Spleen (tissue), 11 donors: ENCODE results near the gene APOBEC3A. TPM values are rescaled to one million over a fixed set of nuclear protein-coding genes. Genes with fewer than 3 reads are reported as not detected.
"Not testable (repeated sequence)": the region's sequence is repeated elsewhere in the genome, so short reads cannot be mapped to it uniquely, and the experiment has no call there.

Source experiments
- DNase-seq: peaks from one replicate; pipeline ENCODE4 v3.0.0-alpha.2; 2020
- H3K27ac ChIP-seq, 8 donors: fragments of 200-600 bp; sonication (generic) in 7 of 8; 1 replicate in 4 of 8; 2 replicates in 4 of 8; pipeline versions ENCODE4 v1.5.0 to v1.8.0; 2016 to 2021; ENCODE audit warnings: inconsistent platforms in 4 of 8, mild to moderate bottlenecking in 4 of 8, moderate library complexity in 1 of 8
- H3K27me3 ChIP-seq, 7 donors: fragments of 200-600 bp; sonication (generic) in 6 of 7; replicated peaks in 1 of 7; 1 replicate in 4 of 7; 2 replicates in 3 of 7; pipeline versions ENCODE4 v1.5.0 to v1.8.0; 2016 to 2021; ENCODE audit warnings: inconsistent platforms in 3 of 7, mild to moderate bottlenecking in 1 of 7
- H3K36me3 ChIP-seq, 6 donors: fragments of 200-600 bp; sonication (generic) in 5 of 6; 1 replicate in 4 of 6; 2 replicates in 2 of 6; pipeline versions ENCODE4 v1.5.0 to v1.8.0; 2016 to 2021; ENCODE audit warnings: inconsistent platforms in 2 of 6
- H3K4me1 ChIP-seq, 6 donors: fragments of 200-600 bp; sonication (generic) in 5 of 6; 1 replicate in 3 of 6; 2 replicates in 3 of 6; pipeline versions ENCODE4 v1.5.0 to v1.8.0; 2016 to 2021; ENCODE audit warnings: inconsistent platforms in 3 of 6
- H3K4me3 ChIP-seq, 8 donors: fragments of 200-600 bp; sonication (generic) in 7 of 8; 1 replicate in 4 of 8; 2 replicates in 4 of 8; pipeline versions ENCODE4 v1.5.0 to v1.8.0; 2016 to 2021; ENCODE audit warnings: inconsistent platforms in 4 of 8, mild to moderate bottlenecking in 4 of 8, moderate library complexity in 2 of 8
- H3K9me3 ChIP-seq, 8 donors: fragments of 200-600 bp; sonication (generic) in 7 of 8; 1 replicate in 4 of 8; 2 replicates in 4 of 8; pipeline versions ENCODE4 v1.5.0 to v1.8.0; 2016 to 2021; ENCODE audit warnings: inconsistent platforms in 4 of 8
- POLR2A ChIP-seq, 3 donors: fragments of 450-650 bp; IDR thresholded peaks; one replicate each; pipeline ENCODE4 v1.5.1; 2017; ENCODE audit warnings: antibody characterized with exemption in 3 of 3, mild to moderate bottlenecking in 1 of 3
- POLR2AphosphoS5 ChIP-seq, 3 donors: sonication (generic); formaldehyde crosslinking; IDR thresholded peaks; one replicate each; pipeline ENCODE4 v1.5.1; 2017; ENCODE audit warnings: antibody characterized with exemption in 3 of 3
- WGBS, 5 donors: extraction: QIAGEN DNeasy Blood & Tissue Kit in 3 of 5; methylation state at CpG; one replicate each; pipeline versions ENCODE4 v1.1.5 to v1.1.7; 2013 to 2018; 5-methylcytosine and 5-hydroxymethylcytosine counted together
- intact Hi-C: fragments of 100-400 bp; cut with DNase I; formaldehyde crosslinking; loops from one replicate; pipeline ENCODE4 v1.15.0; 2023; ENCODE audit warnings: low total_unique reads
- polyA plus RNA-seq, 3 donors: library from polyadenylated mRNA; stranded (reverse); fragments of 200-250 nt; gene quantifications; one replicate each; pipeline ENCODE4 v1.2.1, GENCODE V29; 2013
- total RNA-seq, 7 donors: library from RNA; depleted of rRNA in 3 of 7; stranded (reverse); fragments of >200 nt in 3 of 7; fragmentation: NEBNext Ultra II Directional in 4 of 7; extraction: Animal tissue kit (Norgen Biotek cat#: 25700) in 4 of 7; gene quantifications; one replicate each; pipeline versions ENCODE4 v1.1.0 to v1.2.1, GENCODE V29; 2016 to 2021
- TF ChIP-seq, protein P1 (sequence below), 11 experiments: fragments of 200-600 bp in 7 of 11; fragments of 450-650 bp in 4 of 11; sonication (generic) in 4 of 11; IDR thresholded peaks in 8 of 11; conservative IDR thresholded peaks in 3 of 11; 1 replicate in 7 of 11; 2 replicates in 4 of 11; pipeline versions ENCODE4 v1.4.0 to v1.8.0; 2016 to 2021; ENCODE audit warnings: antibody characterized with exemption in 11 of 11, inconsistent platforms in 4 of 11, mild to moderate bottlenecking in 1 of 11
- donor health status: healthy with polysubstance abuse.
- donor health status: DM: no; HTN: no; CAD: no; lungs with moderate emphysema.
- donor health status: DM: no; HTN: no; CAD: no.
- donor health status: Bipolar disorder and iron deficiency.
- donor health status: healthy.
- donor health status: DM: no; HTN: no; CAD: no.
- donor health status: DM: yes; HTN: yes; CAD: no.

APOBEC3A gene
- total and polyA plus RNA-seq, 10 donors, result 1.2 to 163 (median 46.1) TPM

DNA sequence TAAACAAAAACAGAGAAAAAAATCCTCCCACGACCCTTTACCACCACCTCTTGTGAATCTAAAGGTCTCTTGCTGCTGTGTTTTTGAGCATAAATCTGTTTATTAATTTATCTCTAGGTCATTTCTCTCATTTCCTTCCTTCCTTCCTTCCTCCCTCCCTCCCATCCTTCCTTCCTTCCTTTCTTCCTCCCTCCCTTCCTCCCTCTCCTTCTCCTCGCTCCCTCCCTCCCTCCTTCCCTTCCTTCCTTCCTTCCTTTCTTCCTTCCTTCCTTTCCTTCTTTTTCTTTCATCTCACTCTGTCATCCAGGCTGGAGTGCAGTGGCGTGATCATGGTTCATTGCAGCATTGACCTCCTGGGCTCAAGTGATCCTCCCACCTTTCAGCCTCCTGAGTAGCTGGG is 13.5 kb upstream of the APOBEC3A start:
- WGBS, 5 donors, result 51 to 65% (median 56%) methylated on average over 3 of the region's 3 CpGs
- Histone ChIP-seq H3K9me3 (no peaks in the 10 kb centered on the region), H3K4me1 (peaks cover 4 to 58% (median 35%) of the 10 kb centered on the region in 6 donors), H3K27me3 (peaks cover 0 to 13% (median 0%) of the 10 kb centered on the region in 7 donors), H3K36me3 (no peaks in the 10 kb centered on the region), H3K27ac (peak overlapping the region in 6 of 8 donors; percentile 56 to 88 (median 80)), H3K4me3 (peak overlapping the region in 1 of 8 donors; percentile 58)
- intact Hi-C loops, result no loop called here
- TF ChIP-seq POLR2AphosphoS5 (IDR thresholded peaks at IDR 0.05), result no peak
- TF ChIP-seq, protein P1, sequence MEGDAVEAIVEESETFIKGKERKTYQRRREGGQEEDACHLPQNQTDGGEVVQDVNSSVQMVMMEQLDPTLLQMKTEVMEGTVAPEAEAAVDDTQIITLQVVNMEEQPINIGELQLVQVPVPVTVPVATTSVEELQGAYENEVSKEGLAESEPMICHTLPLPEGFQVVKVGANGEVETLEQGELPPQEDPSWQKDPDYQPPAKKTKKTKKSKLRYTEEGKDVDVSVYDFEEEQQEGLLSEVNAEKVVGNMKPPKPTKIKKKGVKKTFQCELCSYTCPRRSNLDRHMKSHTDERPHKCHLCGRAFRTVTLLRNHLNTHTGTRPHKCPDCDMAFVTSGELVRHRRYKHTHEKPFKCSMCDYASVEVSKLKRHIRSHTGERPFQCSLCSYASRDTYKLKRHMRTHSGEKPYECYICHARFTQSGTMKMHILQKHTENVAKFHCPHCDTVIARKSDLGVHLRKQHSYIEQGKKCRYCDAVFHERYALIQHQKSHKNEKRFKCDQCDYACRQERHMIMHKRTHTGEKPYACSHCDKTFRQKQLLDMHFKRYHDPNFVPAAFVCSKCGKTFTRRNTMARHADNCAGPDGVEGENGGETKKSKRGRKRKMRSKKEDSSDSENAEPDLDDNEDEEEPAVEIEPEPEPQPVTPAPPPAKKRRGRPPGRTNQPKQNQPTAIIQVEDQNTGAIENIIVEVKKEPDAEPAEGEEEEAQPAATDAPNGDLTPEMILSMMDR (IDR thresholded peaks at IDR 0.05 in 8 of 11, conservative IDR thresholded peaks at IDR 0.05 in 3 of 11), result no peak
- no peak for TF ChIP-seq POLR2A (IDR thresholded peaks at IDR 0.05)
- no peak for DNase-seq

DNA sequence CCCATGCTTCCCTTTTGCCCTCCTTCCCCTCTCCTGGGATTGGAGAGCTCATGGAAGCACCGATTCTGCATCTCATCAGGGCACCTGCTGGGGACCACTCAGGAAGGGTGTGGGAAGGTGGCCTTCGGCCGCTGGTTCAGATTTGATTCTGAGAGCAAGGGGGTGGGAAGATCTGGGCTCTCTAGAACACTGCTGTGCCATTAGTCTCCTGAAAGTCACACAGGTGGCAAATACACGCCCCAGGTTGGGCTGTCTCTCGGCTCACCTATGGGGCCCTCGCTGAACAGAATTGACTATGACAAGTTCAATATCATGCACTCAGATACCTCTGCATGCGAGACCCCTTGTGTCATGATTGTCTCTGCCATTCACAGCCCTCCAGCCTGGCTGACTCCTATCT is 12.8 kb upstream of the APOBEC3A start:
- Histone ChIP-seq H3K36me3 (no peaks in the 10 kb centered on the region), H3K4me3 (peak overlapping the region in 1 of 8 donors; percentile 11), H3K4me1 (peaks cover 4 to 58% (median 35%) of the 10 kb centered on the region in 6 donors), H3K9me3 (no peaks in the 10 kb centered on the region), H3K27ac (peak overlapping the region in 2 of 8 donors; percentile 32 to 88), H3K27me3 (peaks cover 0 to 13% (median 0%) of the 10 kb centered on the region in 7 donors)
- TF ChIP-seq, protein P1 (IDR thresholded peaks at IDR 0.05 in 8 of 11, conservative IDR thresholded peaks at IDR 0.05 in 3 of 11), result no peak
- TF ChIP-seq POLR2A (IDR thresholded peaks at IDR 0.05) (no peak), POLR2AphosphoS5 (IDR thresholded peaks at IDR 0.05) (no peak)
- no peak for DNase-seq
- intact Hi-C loops, result no loop called here
- WGBS, 5 donors, result 90 to 95% (median 93%) methylated on average over 6 to 7 of the region's 7 CpGs

DNA sequence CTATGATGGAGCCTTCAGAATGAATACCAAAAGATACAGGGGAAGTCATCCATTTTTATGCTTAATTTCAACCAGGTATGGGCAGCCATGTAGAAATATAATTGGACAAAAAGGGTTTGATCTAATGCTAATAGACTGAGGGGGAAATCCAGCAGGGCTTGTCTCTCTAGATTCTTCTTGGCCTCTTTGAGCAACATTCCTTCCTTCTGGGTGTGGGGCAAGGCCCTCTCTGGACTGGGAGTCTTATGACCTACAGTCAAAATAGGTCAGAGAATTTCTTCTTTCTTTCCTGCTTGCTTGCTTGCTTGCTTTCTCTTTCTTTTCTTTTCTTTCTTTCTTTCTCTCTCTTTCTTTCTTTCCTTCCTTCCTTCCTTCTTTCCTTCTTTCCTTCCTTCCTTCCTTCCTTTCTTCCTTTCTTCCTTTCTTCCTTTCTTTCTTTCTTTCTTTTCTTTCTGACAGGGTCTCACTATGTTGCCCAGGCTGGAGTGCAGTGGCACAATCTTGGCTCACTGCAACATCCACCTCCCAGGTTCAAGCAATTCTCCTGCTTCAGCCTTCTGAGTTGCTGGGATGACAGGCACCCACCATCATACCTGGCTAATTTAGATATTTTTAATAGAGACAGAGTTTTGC is 11.6 kb upstream of the APOBEC3A start:
- H3K36me3 ChIP-seq, H3K4me3 ChIP-seq, H3K9me3 ChIP-seq, DNase-seq, intact Hi-C loops: not testable (repeated sequence)
- Histone ChIP-seq H3K27ac (peak overlapping the region in 1 of 8 donors; percentile 88), H3K4me1 (peaks cover 4 to 56% (median 33%) of the 10 kb centered on the region in 6 donors), H3K27me3 (peaks cover 0 to 13% (median 0%) of the 10 kb centered on the region in 7 donors)

DNA sequence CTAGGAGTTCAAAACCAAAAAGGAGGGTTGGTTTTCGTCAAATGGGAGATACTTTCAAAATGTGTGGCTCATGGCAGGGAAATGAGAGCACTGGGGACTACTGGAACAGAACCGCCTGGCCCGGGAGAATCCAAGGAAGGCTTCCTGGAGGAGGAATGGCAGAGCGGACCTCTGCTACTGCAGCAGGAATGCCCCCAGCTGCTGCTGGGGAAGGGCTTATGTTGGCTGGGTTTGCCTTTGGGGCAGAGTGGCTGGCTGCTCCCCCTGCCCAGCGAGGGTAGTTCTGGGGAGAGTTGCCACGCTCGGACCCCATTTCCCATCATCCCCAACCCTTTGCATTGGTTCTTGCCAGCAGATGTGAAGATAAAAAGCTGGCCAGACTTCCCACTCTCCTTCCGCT is 10.6 kb upstream of the APOBEC3A start:
- intact Hi-C loops, result no loop called here
- DNase-seq, result no peak

More for the DNA sequence above, 10.6 kb upstream of the APOBEC3A start:
- no peaks in the 10 kb centered on the region for H3K9me3 ChIP-seq
- no peaks in the 10 kb centered on the region for H3K36me3 ChIP-seq
- 88 to 95% (median 92%) methylated on average over 8 of the region's 8 CpGs for WGBS, 5 donors
- TF ChIP-seq POLR2A (IDR thresholded peaks at IDR 0.05), result no peak
- TF ChIP-seq, protein P1 (IDR thresholded peaks at IDR 0.05 in 8 of 11, conservative IDR thresholded peaks at IDR 0.05 in 3 of 11), result no peak
- no peak for TF ChIP-seq POLR2AphosphoS5 (IDR thresholded peaks at IDR 0.05)
- H3K27ac ChIP-seq, result no peak overlapping the region
- peaks cover 3 to 55% (median 23%) of the 10 kb centered on the region in 6 donors for H3K4me1 ChIP-seq
- H3K4me3 ChIP-seq, result no peak overlapping the region
- peaks cover 0 to 13% (median 0%) of the 10 kb centered on the region in 7 donors for H3K27me3 ChIP-seq
